Measurements from ENCODE around the gene TPRG1L.

- TF ChIP-seq CTCF (IDR thresholded peaks at IDR 0.05; ENCODE audit: low read depth, low read length) (no peak), EZH2phosphoT487 (IDR thresholded peaks at IDR 0.05; ENCODE audit: low read depth) (no peak)
These were observed 6.9 kb upstream of the TPRG1L start for GRCh38 chr1:3617806-3618345.

Measured in OCI-LY3 (cell line).